Kasumi-1 (cell line): ENCODE data around the gene TAS1R2.
"Not testable (repeated sequence)": the region's sequence is repeated elsewhere in the genome, so short reads cannot be mapped to it uniquely, and the experiment has no call there.

ENCODE experiments used
- DNase-seq, 2 experiments: peaks; one replicate each; lab custom pipeline; 2025; lab: John Stamatoyannopoulos, UW

The TAS1R2 gene

DNA sequence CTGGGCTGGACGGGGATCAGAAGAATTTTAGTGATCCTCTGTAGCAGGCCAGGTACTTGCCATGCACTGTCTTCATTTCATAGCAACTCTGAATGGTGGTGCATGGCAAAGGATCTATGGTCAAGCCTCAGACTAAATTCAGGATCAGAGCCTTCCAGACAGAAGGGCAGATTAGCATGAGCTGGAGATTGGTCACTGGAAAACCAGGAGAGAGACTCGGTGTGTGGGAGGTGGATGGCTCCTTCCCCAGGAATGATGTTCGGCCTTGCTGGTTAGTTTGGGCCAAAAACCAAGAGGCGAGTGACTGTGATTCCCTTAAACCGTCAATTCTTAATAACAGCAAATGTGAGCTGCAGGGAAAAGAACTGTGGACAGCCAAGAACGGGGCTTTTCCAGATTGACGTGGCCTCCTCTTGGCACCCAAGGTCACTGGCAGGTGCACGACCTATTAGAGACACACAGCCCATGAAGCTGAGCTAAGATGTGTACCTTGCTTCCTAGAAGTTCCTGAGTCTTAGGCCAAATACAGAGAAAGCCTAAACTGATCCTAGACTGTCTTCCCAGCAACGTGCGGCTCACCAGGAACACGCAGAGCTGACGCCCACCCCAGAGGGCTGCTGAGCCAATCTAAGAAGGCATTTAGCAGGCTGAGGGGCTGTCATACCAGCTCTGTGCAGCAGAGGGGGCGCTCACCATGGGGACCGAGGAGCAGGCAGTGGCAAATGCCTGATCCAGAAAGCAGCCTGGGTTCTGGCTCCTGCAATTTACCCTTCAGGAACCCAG lies 24.4 kb upstream of the TAS1R2 start:
- peak; percentile 54 to 74 for DNase-seq

DNA sequence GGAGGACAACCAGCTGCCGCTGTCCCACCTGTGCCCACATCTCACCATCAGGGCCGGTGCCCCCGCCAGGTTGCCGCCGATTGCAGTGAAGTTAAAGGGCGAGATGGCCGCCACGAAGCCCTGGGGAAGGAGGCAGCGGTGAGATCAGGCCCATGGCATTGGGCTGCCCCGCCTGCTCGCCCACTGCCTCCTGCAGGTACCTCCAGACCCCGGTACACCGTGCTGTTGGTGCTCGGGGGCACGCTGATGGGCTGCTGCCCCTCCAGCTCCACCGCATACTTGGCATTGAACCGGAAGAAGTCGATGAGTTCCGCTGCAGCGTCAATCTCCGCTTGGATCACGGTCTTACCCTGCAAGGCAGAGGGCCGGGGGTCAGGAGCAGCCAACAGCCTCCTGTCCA lies 23.6 kb upstream of the TAS1R2 start:
- DNase-seq: no peak

DNA sequence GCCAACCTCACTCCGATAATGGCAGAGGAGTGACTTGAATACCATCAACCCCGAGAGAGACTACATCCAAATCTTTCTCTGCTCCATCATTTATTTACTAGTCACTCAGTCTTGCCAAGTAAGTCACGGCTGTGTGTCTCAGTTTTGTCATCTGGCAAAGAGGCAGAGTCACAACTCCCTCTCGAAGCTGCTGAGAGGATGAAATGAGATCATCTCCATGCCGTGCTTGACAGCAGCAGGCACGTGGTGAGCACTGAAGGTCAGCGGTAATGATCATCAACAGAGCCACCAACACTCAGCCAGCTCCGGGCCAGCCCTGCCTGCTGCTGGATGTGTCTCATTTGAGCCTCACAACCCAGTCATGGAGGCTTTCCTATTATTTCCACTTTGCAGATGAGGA lies 23.0 kb upstream of the TAS1R2 start:
- no peak for DNase-seq

DNA sequence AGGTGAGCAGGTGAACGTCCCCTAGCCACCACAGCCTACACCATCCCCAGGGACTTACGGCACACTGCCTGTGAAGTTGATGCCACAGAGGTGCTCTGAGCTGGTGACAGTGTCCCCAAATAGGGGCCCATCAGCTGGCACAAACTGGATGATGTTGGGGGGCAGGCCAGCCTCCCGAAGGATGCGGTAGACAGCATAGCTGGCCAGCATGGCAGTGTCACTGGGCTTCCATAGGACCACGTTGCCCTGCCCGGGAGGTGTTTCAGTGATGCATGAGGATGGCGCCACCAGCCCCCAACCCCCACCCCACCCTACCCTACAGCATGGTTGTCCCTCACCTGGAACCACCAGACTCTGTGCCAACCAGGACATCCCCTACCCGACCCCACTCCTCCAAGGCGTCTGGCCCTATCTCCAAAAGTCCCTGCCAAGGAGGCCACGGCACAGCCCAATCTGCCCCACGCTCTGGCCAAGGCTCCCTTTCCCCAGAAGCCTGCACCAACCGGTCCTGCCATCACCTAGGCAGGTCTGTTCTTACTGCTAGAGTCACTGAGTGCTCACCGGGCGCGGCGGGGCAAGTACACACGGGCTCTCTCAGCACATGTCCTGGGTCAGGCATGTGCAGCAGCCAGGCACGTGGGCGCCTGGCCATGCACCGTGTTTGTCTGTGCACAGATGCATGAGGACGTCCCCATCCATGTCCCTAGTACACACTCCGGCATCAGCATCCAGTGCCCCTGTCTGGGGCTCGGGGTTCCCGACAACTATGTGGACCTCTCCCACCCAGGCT lies 22.4 kb upstream of the TAS1R2 start:
- DNase-seq: no peak

DNA sequence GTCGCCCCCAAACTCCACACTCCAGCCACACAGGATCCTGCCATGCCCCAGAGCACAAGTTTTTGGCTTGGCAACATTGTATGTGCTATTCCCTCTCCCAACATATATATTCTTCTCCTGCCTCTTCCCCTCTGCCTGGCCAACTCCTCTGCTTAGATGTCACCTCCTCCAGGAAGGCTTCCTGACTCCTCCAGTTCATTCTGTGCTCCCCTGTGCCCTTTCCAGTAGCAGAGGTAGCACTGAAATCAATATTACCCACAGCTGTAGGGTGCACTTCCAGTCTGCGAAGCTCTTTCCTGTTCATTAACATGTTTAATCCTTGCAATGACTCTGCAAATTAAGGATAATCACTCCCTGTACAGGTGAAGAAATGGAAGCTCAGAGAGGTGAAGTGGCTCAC lies 21.7 kb upstream of the TAS1R2 start:
- DNase-seq: no peak

DNA sequence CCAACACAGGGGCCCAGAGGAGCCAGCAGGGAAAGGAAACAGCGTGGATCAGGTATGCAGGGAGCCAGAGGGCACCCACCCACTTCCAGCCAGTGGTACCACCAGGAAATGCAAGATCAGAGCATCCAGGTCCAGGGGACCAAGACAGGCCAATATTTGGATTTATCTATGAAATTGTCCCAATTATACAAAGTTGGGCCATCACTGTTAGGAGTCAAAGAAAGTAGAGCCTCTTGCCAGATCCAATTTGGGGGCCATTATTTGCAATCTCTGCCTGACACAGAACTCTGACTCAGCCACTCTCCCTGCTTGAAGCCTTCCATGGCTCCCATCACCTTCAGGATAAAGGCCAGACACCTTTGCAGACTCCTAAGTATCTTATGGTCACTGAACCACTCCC lies 21.1 kb upstream of the TAS1R2 start:
- DNase-seq: no peak

DNA sequence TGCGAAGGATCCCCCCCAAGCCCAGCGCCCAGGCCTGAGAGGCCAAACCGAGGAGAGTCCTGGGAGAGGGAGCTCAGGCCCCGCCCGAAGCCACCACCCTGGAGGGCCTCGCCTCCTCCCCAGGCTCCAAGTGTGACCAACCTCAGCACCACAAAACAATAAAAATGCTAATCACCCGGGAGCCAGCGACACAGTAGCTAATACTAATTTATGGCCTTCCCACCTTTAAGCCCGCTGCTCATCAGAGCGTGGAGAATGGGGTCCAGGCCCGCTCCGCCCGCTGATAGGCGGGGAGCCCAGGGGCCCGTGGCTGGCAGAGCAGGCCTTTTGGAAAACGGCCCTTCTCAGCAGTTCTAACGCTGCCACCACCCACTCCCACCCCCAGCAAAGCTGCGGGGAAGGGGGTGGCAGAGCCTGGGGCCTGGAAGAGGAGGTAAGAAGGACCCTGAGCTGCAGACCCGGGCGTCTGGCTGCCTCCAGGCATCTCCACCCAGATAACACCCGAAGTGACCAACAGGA lies 20.4 kb upstream of the TAS1R2 start:
- DNase-seq: no peak

DNA sequence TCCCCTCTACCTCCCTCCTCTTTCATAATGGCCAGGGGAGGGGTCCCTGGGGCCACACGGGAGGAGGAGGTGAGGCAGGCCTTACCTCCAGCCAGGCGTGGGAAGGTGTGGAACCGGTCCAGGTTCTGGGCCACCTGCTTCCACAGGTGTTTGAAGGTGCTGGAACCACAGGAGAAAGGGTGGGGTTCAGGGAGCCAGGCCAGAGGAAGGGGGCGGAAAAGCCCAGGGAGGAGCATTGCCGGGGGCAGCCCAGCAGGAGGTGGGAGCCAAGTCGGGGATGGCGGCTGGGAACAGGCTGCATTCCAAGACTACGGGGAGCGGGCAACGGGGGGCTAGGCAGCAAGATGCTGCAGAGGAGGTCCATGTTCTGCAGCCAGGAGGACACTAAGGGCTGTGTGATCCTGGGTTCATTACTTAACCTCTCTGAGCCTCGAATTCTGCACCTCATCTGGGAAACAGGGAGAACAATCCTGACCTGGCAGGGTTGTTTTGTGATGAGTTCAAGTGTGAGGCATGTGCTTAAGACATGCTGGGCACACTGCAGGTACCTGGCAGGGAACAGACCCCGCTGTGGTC lies 19.8 kb upstream of the TAS1R2 start:
- DNase-seq: no peak

DNA sequence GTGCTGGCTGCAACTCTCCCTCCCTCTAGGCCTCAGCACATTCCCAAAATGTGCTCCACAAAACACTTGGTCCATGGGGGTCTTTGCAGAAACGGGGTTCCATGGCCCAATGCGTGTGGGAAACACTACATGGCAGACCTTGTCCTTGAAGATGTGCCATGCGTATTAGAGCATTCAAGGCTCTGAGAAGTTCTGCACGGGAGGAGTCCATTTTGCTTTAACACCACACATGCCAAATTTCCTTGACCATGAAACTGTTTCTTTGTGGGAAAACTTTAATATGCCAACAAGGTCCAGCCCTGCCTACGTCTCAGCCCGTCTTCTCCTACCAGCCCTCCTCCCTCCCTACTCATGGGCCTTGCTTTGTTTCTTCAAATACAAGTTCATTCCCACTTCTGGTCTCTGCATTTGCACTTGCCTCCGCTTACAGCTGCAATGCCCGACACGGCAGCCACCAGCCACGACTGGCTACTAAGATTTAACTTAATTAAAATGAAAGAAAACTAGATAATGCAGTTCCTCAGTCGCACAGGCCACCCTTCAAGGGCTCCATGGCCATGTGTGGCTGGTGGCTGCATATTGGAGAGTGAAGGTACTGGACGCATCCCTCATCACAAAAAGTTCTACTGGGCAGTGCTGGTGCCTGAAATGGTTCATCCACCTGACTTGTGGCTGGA lies 19.2 kb upstream of the TAS1R2 start:
- no peak for DNase-seq

DNA sequence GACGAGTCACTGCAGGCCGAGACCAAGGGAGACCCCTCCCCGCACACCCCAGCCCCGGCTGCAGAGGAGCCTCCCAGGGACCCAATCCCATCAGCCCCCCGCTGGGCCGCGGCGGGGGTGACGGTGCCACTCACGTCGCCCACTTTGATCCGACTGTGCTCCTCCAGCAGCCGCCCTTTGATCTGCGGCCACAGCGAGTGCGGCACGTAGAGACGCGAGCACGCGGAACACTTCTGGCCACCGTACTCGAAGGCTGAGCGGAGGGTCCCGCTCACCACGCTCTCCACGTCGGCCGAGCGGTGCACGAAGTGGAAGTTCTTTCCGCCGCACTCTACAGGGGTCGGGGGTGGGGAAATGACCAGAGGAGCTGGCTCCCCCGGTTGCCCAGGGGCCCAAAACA lies 17.8 kb upstream of the TAS1R2 start:
- no peak for DNase-seq

DNA sequence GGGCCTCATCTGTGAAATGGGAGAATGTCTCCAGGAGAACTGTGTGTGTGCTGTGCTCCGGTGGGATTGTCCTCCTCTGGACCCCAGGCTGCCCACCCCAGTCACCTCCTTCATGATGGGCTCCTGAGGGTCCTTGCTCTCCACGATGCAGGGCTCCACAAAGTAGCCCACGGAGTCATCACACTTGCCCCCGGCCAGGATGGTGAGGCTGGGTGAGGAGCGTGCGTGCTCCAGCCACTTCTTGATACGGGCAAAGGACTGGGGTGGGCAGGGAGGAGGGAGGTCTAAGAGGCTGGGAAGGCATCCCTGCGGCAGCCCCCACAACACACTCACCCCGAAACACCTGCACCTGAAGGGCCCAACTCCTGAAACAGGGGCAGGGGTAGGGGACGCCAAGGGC lies 16.8 kb upstream of the TAS1R2 start:
- DNase-seq: no peak

DNA sequence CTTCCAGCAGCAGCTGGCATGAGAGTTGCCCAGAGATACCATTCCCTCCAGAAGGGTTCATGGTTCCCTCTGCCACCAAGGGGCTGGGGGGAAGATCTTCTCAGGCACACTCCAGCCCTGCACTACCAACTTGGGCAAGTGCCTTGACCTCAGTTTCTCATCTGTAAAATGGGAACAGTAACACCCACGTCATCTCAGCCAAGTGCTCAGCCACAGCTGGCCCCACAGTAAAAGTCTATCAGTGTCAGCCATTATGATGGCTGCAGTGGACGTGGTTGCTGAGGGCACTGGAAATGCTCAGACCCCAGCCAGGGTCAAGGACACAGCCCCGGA lies 16.3 kb upstream of the TAS1R2 start:
- DNase-seq: no peak

DNA sequence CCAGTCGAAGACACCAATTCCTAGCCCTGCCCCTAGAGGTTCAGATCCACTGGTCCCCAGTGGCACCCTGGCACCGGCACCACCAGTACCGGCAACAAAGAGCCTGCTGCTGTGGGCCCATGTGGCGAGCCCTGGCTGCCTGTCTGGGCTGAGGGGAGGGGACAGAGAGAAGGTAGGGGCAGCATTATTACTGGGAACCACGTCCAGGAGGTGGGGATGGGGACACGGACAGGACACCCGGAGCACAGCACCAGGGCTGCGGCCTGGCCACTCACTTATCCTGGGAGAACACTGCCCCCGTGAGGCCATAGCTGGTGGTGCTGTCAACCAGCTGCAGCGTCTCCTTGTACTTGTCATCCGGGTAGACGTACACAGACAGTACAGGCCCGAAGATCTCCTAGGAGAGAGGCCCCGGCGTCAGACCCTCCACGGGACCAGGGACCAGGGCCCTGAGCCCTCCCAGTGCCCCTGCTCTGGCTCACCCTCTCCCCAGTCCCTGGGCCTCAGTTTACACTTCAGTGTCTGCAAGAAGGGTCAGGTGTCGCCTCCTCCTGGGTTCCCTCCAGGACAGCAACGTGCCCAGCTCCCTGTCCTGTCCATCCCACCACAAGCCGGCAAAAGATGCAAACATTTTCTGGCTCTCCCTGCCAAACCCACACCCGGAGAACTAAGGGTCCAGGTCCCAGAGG lies 15.8 kb upstream of the TAS1R2 start:
- DNase-seq: peak; percentile 52 to 64

DNA sequence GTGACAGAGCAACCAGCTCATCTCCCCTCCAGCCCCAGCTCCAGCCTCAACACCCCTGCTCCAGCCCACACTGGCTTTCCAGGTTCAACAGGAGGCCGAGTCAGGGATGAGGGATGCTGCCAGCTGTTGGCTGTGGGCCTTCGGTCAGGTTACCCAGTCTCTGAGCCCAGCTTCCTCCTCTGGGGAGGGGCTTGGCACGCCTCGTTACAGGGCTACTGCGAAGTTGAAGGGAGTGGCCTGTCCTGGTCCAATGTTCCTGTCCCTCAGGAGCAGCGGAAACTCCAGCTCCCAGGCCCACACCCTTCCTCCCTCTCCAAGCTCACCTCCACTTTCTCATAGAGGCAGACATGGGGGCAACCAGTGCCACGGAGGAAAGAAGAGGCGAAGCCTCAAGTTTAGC lies 15.1 kb upstream of the TAS1R2 start:
- DNase-seq: no peak

DNA sequence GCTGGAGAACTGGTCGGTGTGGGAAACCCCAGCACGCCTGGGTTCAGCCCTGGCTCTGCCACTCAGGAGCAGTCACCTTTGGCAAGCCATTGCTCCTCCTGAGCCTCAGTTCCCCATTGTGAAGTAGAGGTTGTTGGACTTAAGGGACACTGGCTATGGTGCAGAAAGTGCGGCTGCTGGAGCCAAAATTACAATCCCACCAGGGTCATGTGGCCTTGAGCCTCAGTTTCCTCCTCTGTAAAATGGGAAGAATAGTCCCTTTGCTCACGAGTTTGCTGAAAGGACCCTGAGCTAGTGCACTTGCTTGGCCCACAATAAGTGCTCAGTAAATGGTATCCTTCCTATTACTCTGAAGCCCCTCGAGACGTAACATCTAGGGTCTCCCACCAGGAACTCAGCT lies 14.6 kb upstream of the TAS1R2 start:
- no peak for DNase-seq

DNA sequence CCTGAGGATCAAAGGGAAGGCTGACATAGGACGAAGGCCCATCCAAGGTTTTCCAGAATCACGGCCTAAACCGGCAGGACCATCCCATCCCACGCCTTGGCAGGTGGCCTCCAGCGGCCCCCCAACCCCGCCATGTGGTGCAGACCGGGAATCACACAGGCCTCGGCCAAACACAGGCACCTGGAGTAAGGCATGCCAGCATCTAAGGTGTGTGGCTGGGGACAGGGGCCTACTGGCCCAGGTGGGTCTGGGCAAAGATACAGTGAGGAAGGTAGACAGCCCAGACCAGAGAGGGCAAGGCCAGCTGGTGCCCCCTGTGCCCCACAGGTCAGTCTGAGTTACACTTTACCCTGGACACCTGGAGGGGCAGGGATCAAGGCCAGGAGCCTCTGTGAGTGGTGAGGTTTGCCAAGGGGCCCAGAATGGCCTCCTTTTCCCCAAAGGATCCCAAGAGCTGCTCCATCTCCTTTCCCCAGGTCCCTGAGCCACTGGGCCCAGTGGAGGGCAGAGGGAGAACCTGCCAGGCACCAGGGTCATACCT lies 12.7 kb upstream of the TAS1R2 start:
- no peak for DNase-seq

DNA sequence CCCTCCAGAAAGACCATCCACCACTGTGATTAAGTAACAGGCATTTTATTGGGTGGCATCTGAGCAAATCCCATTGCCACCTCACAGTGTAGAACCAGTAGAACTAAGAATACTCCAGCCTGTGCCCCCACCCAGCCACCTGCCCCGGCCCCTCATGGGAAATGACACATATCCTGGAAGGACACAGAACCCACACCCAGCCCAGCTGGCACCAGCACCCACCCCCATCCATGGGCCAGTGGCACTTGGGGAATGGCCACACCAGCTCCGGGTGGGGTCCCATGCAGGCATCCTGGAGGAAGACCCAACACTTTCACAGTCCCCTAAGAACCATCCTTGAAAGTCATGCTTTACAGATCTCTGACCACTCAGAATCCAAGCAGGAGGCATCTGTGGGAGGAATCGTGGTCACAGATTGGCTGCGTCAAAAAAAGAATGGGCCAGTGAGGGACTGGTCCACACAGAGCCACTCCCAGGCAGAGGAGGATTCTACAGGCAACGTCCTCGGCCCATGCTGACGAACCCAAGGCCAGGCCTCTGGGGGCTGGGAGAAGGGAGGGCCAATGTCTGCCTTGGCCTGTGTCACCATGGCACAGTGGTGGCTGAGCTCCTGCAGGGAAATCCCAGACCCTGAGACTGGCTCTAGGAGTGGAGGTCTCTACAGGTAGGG lies 12.1 kb upstream of the TAS1R2 start:
- no peak for DNase-seq

DNA sequence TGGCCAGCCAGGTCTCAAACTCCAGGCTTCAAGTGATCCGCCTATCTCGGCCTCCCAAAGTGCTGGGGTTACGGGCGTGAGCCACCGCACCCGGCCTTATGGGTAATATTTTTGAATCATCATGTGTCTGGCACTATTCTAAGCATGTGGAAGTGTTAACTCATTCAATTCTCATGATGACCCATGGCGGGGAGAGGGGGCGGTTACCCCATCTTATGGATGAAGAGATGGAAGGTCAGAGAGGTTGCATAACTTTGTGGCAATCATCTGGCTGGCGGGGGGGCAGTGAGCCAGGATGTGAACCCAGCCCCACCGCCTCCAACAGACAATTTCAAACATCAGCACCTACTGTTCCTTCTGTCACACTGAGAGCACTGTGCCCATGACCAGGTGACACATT lies 11.5 kb upstream of the TAS1R2 start:
- no peak for DNase-seq

DNA sequence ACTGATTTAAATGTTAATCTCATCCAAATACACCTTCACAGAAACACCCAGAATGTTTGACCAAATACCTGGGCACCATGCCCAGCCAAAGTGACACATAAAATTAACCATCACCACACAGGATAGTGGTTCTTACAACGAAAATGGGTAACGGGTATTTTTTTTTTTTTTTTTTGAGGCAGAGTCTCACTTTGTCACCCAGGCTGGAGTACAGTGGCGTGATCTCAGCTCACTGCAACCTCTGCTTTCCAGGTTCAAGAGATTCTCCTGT lies 11.1 kb upstream of the TAS1R2 start:
- not testable (repeated sequence) for DNase-seq

DNA sequence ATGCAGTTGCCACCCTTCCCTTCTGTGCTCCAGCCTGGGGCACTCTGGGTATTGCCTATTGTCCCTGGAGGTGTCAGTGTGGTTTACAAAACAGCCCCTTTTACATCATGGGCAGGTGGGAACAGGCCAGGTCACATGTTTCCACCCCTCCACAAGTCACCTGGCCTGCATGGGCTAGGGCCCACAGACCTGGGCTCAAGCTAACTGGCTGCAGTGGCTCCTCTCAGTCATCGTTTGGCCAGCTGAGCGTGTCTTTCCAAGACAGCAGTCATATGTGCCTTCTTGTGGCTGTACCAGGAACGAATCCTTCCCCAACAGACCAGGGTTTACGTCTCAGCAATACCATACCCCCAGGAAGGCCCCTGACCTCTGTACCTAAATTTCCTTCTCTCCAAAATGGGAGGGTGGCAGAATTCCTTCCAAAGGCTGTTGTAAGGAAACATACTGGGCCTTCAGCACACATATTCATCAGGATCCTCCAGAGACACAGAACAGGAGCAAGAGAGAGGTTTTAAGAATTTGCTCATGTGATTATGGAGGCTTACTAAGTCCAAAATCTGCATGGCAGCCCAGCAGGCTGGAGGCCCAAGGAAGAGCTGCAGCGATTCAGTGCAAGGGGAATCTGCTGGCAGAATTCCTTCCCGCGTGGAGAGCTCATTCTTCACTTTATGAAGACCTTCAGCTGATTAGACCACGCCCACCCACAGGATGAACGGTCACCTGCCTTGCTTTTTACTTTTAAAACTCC lies 10.6 kb upstream of the TAS1R2 start:
- no peak for DNase-seq
